Stimulated activated CD4-positive, alpha-beta T cell treated with anti-CD3 and anti-CD28 coated beads, TNF-alpha, amount 100 ng/mL, for 1 hour (primary cell): ENCODE data around the gene ATP5F1D.

Source experiments
- DNase-seq, 3 donors: peaks; one replicate each; pipeline ENCODE4 v3.0.0-alpha.2; 2020; ENCODE audit warnings: low read depth in 3 of 3, low spot score in 1 of 3

ATP5F1D gene

DNA sequence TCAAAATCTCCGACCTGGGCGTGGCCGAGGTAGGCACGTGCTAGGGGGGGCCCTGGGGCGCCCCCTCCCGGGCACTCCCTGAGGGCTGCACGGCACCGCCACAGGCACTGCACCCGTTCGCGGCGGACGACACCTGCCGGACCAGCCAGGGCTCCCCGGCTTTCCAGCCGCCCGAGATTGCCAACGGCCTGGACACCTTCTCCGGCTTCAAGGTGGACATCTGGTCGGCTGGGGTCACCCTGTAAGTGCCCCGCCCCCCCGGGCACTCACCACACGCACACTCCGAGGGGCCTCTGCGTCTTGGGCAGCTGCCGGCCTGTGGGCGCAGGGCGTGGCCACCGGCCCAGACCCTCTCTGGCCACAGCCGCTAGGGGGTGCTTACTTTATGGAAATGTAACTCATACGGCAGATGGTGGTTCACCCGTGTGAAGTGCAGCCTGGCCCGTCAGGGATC lies 21.0 kb upstream of the ATP5F1D start:
- no peak for DNase-seq

- no peak for DNase-seq
Observed at GRCh38 chr19:1220976-1221903, 20.3 kb upstream of the ATP5F1D start.

- no peak for DNase-seq
Observed at GRCh38 chr19:1221904-1222255, 19.7 kb upstream of the ATP5F1D start.

- DNase-seq, result no peak
Observed at GRCh38 chr19:1222394-1222793, 19.2 kb upstream of the ATP5F1D start.

DNA sequence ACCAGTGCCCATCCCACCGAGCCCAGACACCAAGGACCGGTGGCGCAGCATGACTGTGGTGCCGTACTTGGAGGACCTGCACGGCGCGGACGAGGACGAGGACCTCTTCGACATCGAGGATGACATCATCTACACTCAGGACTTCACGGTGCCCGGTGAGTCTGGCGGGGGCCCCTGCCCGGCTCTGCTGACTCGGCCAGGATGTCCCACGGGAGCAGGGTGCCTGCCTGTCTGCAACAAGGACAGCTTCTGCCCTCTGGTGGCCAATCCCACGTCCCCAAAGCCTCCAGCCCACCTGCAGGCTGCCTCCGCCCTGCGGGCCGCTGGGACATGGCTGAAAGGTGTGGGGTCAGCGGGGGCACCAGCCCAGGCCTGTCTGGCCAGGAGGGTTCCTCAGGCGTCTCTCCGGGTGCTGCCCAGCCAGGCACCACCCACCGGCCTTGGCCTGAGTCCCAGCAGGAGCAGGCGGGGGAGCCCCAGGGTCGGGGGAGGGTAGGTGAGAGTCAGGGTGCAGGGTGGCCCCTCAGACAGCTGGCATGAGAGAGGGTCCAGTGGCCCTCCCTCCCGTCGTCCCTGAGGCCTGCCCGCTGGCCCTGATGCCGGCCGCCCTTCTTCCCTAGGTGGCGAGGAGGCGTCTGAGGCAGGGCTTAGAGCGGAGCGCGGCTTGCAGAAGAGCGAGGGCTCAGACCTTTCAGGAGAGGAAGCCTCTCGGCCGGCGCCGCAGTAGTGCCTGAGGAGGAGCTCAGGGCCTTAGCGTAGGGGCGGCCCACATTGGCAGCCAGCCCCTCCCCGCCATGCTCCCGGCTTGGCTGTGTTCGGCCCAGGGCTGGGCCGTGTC lies 18.3 kb upstream of the ATP5F1D start:
- DNase-seq, result no peak

- DNase-seq, result no peak
Observed at GRCh38 chr19:1224047-1224825, 17.3 kb upstream of the ATP5F1D start.

DNA sequence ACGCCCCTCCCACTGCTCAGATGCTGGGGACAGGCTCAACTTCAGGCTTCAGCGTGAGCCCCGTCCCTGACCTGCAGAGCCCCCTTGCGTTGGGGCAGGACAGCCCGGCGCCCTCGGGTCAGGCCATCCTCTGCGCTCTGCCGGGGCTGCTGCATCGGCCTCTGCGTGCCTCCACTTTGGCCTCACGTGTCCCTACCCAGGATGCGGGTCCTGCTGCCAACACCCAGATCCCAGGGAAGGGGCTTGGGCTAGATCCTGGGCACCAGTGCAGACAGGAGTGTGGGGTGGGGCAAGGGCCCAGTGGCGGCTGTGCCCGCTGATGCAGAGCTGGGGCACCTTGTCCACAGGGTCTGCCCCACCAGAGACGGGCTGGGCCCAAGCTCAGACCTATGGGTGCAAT lies 16.7 kb upstream of the ATP5F1D start:
- no peak for DNase-seq

GRCh38 chr19:1225440-1226226 lies 15.9 kb upstream of the ATP5F1D start:
- no peak for DNase-seq

- DNase-seq, result no peak
Observed at GRCh38 chr19:1226227-1226518, 15.4 kb upstream of the ATP5F1D start.

DNA sequence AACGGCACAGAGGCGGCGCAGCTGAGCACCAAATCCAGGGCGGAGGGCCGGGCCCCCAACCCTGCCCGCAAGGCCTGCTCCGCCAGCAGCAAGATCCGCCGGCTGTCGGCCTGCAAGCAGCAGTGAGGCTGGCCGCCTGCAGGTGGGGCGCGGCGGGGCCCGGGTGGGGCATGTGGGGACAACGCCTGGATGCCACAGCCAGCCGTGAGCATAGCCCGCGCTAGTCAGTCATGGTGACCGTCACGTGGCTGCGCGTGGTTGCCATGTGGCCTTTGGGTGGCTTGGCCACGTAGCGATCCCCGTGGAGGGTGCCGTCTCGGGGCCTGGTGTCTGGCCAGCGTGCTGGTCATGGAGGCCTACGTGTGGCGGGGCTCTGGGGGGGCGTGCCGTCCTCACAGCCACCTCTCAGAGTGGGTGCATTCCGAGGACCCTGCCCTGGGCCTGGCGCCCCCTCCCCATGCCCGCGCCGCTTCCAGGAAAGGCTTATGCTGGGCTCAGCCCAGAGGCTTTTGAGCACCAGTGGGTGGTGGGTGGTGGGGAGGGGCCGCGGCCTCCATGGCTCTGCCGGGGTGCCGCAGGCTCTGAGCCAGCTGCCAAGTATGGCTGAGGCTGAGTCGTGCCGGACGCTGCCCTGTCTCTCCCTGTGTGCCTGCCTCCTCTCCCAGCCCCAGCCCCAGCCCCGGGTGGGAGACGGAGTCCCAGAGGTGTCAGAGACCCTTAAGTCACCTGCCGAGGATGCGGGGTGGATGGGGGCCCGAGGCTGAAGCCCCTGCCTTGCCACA lies 14.8 kb upstream of the ATP5F1D start:
- DNase-seq, result no peak

GRCh38 chr19:1227304-1228054 lies 14.1 kb upstream of the ATP5F1D start:
- DNase-seq, result no peak

DNA sequence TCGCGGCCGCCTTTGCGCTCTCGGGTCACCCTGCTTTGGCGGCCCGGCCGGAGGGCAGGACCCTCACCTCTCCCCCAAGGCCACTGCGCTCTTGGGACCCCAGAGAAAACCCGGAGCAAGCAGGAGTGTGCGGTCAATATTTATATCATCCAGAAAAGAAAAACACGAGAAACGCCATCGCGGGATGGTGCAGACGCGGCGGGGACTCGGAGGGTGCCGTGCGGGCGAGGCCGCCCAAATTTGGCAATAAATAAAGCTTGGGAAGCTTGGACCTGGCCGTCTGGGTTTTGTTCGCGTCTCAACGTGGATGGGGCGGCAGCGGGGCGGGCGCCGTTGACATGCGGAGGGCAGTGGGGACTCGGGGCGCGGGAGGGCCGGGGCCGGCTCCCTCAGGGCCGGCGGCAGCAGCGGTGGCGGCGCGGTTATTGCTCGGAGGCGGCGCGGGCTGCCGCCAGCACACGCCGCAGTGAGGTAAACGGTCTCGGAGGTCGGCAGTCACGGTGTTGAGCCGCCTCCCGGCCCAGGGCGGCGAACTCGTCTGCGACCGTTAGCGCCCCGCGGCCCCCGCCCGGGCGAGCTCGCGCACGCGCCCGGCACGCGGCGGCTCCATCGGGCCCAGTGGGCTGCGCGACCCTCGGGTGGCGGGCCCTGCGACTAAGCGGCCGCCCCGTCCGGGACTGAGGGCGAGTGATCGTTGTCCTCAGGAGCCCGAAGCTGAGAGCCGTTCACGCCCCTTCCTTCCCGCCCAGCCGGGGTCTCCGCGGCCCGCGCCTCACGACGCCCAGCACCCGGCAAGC lies 13.2 kb upstream of the ATP5F1D start:
- DNase-seq, result no peak

- no peak for DNase-seq
Observed at GRCh38 chr19:1229056-1229923, 12.3 kb upstream of the ATP5F1D start.

DNA sequence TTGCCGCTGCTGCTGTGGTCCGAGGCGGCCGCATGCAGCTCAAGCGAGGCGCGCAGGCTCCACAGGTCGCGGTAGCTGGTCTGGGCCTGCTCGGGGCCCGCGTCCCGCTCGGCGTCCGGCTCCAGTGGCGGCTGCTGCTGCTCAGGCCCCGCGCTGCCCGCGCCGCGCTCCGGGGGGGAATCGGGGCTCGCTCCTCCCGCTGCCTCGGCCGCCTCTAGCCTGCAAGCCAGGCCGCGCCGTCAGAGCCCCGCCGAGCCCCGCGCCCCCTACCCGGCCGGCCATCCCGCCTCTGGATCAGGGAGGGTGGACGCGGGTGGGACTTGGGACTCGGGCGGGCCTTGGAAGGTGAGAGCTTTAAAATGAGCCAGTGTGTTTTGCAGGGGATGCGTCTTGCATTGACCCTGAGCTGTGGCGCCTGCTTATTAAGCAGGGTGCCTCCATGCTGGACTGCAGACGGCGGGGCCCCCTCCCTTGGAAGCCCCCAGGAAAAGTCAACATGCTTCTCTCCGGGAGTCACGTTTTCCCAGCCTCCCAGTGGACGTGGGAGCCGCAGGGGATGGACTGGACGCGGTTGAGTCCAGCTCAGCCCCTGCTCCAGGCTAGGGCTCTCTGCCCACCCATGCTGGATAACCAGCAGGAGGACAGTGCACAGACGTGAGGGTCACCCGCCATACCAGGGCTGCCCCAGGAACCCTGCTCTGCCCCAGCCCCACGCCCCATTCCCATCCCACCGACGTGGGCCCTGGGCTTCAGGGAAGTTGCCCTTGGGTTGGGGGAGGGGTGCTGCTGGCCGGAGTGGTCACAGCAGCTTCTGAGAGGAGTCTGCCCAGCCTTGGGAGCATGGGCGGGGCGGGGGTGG lies 11.4 kb upstream of the ATP5F1D start:
- DNase-seq, result no peak

DNA sequence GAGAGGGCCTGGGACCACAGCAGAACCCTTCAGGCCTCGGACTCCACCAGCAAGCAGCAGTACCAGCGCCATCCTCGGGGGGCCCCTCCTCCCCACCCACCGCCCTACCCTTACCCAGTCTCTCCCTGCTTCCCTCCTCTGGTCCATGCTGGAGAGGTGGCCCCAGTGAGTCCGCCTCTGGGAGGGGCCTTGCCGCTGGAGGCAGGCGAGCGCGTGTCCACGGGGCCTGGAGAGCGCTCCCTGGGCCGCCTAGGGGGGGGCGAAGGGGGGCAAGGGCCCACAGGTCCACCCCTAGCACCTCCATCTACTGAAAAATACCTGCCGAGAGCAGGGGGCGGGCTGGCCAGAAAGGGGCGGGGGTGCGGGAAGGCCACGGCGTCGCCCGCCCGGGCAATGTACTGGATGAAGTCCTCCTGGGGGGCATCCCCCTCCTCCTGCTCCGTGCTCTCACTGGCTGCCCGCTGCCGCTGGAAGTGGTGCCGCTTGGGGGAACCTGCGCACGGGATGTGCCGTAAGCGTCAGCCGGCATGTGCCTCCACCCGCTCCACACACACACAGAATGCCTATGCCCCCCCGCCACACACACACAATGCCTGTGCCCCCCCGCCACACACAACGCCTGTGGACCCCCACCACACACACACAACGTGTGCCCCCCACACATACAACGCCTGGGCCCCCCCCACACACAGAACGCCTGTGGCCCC lies 10.6 kb upstream of the ATP5F1D start:
- no peak for DNase-seq
